Natural killer cell treated with Interleukin-12 subunit alpha and Interleukin-12 subunit beta and Interleukin-15 and Interleukin-18, amount 100 ng/mL, for 72 hours (primary cell): Measurements from ENCODE around the gene KRTAP29-1. TPM values are rescaled to one million over a fixed set of nuclear protein-coding genes. Genes with fewer than 3 reads are reported as not detected.
A peak's percentile ranks its signal among the peaks of the same experiment; 100 is the strongest.

ENCODE experiments used
- ATAC-seq, 2 donors: fragments of 150-1000 bp; cut with Tn5 transposase in 1 of 2; sonication (Bioruptor Pico), chemical (Tn5 transposase) in 1 of 2; 2 replicates each; pipeline ENCODE4 v1.10.0; 2021
- DNase-seq: peaks from one replicate; pipeline ENCODE4 v3.0.0; 2022; ENCODE audit warnings: low spot score
- H3K27ac Mint-ChIP-seq, 2 donors: 1 replicate in 1 of 2; 2 replicates in 1 of 2; pipeline ENCODE4 v1.8.0; 2022; ENCODE audit warnings: mixed read lengths in 2 of 2, mild to moderate bottlenecking in 1 of 2, moderate library complexity in 1 of 2
- H3K27me3 Mint-ChIP-seq, 2 donors: 1 replicate in 1 of 2; 2 replicates in 1 of 2; pipeline ENCODE4 v1.8.0; 2022; ENCODE audit warnings: mixed read lengths in 2 of 2
- H3K36me3 Mint-ChIP-seq: one replicate; pipeline ENCODE4 v1.8.0; 2022; ENCODE audit warnings: mixed read lengths
- H3K4me1 Mint-ChIP-seq, 2 donors: 1 replicate in 1 of 2; 2 replicates in 1 of 2; pipeline ENCODE4 v1.8.0; 2022; ENCODE audit warnings: low read depth in 2 of 2, mixed read lengths in 2 of 2, mild to moderate bottlenecking in 1 of 2
- H3K4me3 Mint-ChIP-seq: one replicate; pipeline ENCODE4 v1.8.0; 2022; ENCODE audit warnings: mixed read lengths
- H3K9me3 Mint-ChIP-seq: 2 replicates; pipeline ENCODE4 v1.8.0; 2022; ENCODE audit warnings: mixed read lengths
- total RNA-seq, 2 donors: library from RNA; stranded (reverse); gene quantifications; one replicate each; pipeline ENCODE4 v1.2.3, GENCODE V29; 2022

Gene KRTAP29-1
- total RNA-seq, 2 donors from 2014 or later = not detected

GRCh38 chr17:41334385-41335305 is 32.0 kb upstream of the KRTAP29-1 start:
- no peaks in the 10 kb centered on the region for H3K36me3 Mint-ChIP-seq
- peaks cover 11 to 20% of the 10 kb centered on the region in 2 donors for H3K4me1 Mint-ChIP-seq
- no peak overlapping the region for H3K27ac Mint-ChIP-seq
- DNase-seq (no peak), ATAC-seq (no peak)
- H3K4me3 Mint-ChIP-seq = no peak overlapping the region
- H3K9me3 Mint-ChIP-seq = no peaks in the 10 kb centered on the region
- peaks cover 0 to 3% of the 10 kb centered on the region in 2 donors for H3K27me3 Mint-ChIP-seq

DNA sequence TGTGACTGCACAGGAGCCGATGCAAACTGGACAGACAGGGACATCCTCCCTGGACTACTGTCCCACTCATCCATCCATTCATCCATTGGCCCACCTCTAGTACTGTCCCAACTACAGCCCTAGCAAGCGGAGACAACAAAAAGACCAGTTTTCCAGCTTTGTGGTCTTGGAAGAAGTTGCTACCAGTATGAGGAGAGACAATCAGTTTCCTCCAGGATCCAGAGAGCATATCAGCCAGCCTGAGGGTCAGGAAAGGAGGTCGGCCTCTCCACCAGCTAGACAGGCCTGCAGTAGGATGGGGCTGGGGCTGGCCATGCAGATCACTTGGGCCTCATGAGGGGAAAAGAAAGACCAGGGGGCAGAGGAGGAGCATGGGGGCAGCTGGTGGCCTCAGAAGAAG is 31.2 kb upstream of the KRTAP29-1 start:
- H3K27me3 Mint-ChIP-seq = no peaks in the 10 kb centered on the region
- H3K27ac Mint-ChIP-seq = no peak overlapping the region
- no peak for ATAC-seq
- peaks cover 3 to 12% of the 10 kb centered on the region in 2 donors for H3K4me1 Mint-ChIP-seq
- H3K9me3 Mint-ChIP-seq = no peaks in the 10 kb centered on the region
- DNase-seq = no peak
- H3K4me3 Mint-ChIP-seq = no peak overlapping the region
- H3K36me3 Mint-ChIP-seq = no peaks in the 10 kb centered on the region

DNA sequence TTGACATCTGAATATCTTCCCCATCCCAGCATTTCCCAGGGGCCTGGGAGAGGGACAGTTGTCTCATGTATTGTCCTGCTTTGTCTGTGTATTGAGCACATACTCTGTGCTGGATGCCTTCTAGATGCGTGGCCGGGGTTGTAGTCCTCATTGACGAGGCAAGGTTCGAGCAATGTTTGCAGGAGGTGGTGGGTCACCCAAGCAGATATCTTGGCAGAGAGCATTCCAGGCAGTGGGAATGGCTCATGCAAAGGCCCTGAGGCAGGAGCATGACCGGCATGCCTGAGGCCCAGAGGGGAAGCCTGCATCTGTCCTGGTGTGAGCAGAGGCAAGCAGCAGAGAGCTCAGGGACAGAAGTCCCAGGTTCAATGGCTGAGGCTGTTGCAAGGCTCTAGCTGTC is 30.4 kb upstream of the KRTAP29-1 start:
- peaks cover 0 to 12% of the 10 kb centered on the region in 2 donors for H3K4me1 Mint-ChIP-seq
- H3K4me3 Mint-ChIP-seq = no peak overlapping the region
- H3K27ac Mint-ChIP-seq = no peak overlapping the region
- no peak for ATAC-seq
- no peaks in the 10 kb centered on the region for H3K9me3 Mint-ChIP-seq
- H3K27me3 Mint-ChIP-seq = no peaks in the 10 kb centered on the region
- H3K36me3 Mint-ChIP-seq = no peaks in the 10 kb centered on the region
- DNase-seq = no peak

GRCh38 chr17:41332239-41332638 is 29.6 kb upstream of the KRTAP29-1 start:
- H3K4me1 Mint-ChIP-seq = peaks cover 0 to 12% of the 10 kb centered on the region in 2 donors
- H3K4me3 Mint-ChIP-seq = no peak overlapping the region
- ATAC-seq (no peak), DNase-seq (no peak)
- H3K36me3 Mint-ChIP-seq = no peaks in the 10 kb centered on the region
- H3K27me3 Mint-ChIP-seq = no peaks in the 10 kb centered on the region
- H3K9me3 Mint-ChIP-seq = no peaks in the 10 kb centered on the region
- H3K27ac Mint-ChIP-seq = no peak overlapping the region

DNA sequence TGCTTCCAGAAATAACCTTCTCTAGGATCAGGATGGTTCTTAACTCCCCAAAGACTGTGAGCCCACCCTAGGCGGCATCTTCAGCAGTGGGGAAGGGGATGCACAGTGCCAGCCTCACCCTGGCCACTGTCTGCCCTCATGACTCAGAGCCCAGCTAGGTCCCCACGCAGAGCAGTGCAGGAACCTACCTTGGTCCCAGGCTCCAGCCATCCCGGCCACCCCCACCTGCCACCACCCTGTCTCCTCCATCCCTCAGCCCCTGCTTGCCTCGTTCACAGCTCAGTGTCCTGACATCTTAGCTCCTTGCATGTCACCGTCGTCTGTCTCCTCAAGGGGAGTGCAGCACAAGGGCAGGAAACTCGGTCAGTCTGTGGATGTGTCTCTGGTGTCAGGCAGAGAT is 29.0 kb upstream of the KRTAP29-1 start:
- ATAC-seq = no peak
- H3K36me3 Mint-ChIP-seq = no peaks in the 10 kb centered on the region
- DNase-seq = no peak
- peaks cover 0 to 12% of the 10 kb centered on the region in 2 donors for H3K4me1 Mint-ChIP-seq
- no peak overlapping the region for H3K27ac Mint-ChIP-seq
- no peak overlapping the region for H3K4me3 Mint-ChIP-seq
- H3K9me3 Mint-ChIP-seq = no peaks in the 10 kb centered on the region
- H3K27me3 Mint-ChIP-seq = no peaks in the 10 kb centered on the region

GRCh38 chr17:41329279-41329948 is 26.8 kb upstream of the KRTAP29-1 start:
- Mint-ChIP-seq H3K9me3 (no peaks in the 10 kb centered on the region), H3K4me1 (peaks cover 0 to 6% of the 10 kb centered on the region in 2 donors), H3K4me3 (no peak overlapping the region), H3K27ac (no peak overlapping the region), H3K36me3 (no peaks in the 10 kb centered on the region), H3K27me3 (no peaks in the 10 kb centered on the region)
- ATAC-seq (no peak), DNase-seq (no peak)

GRCh38 chr17:41328207-41328606 is 25.6 kb upstream of the KRTAP29-1 start:
- Mint-ChIP-seq H3K27me3 (no peaks in the 10 kb centered on the region), H3K27ac (no peak overlapping the region), H3K4me1 (no peaks in the 10 kb centered on the region), H3K4me3 (no peak overlapping the region), H3K9me3 (no peaks in the 10 kb centered on the region), H3K36me3 (no peaks in the 10 kb centered on the region)
- DNase-seq (no peak), ATAC-seq (no peak)

- Mint-ChIP-seq H3K4me1 (no peaks in the 10 kb centered on the region), H3K27ac (no peak overlapping the region), H3K36me3 (no peaks in the 10 kb centered on the region), H3K27me3 (no peaks in the 10 kb centered on the region), H3K9me3 (no peaks in the 10 kb centered on the region), H3K4me3 (no peak overlapping the region)
- no peak for ATAC-seq
- no peak for DNase-seq
Observed at GRCh38 chr17:41327411-41328120, 24.9 kb upstream of the KRTAP29-1 start.

GRCh38 chr17:41326173-41327145 is 23.8 kb upstream of the KRTAP29-1 start:
- DNase-seq (no peak), ATAC-seq (no peak)
- Mint-ChIP-seq H3K36me3 (no peaks in the 10 kb centered on the region), H3K4me3 (no peak overlapping the region), H3K27ac (no peak overlapping the region), H3K9me3 (no peaks in the 10 kb centered on the region), H3K4me1 (no peaks in the 10 kb centered on the region), H3K27me3 (no peaks in the 10 kb centered on the region)

DNA sequence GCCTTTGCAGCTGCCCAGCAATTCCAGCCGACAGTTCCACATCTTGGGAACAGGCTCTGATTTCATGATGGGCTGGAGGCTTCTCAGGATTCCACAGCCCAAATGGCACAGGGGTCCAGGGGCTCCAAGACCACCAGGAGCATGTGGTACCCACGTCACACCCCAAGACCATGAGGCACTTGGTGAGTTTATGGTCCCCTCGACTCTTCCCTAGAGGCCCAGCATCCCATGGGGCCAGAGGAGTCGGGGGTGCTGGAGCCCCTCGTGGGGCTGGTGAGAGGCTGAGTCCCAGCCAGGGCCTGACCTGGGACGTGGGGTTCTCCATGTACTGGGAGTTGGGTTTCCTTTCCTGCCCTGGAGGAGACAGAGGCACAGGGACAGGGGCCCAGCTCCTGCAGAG is 23.0 kb upstream of the KRTAP29-1 start:
- Mint-ChIP-seq H3K27me3 (no peaks in the 10 kb centered on the region), H3K9me3 (no peaks in the 10 kb centered on the region), H3K27ac (no peak overlapping the region), H3K4me3 (no peak overlapping the region), H3K36me3 (no peaks in the 10 kb centered on the region), H3K4me1 (no peaks in the 10 kb centered on the region)
- DNase-seq (no peak), ATAC-seq (no peak)

GRCh38 chr17:41325126-41325525 is 22.5 kb upstream of the KRTAP29-1 start:
- ATAC-seq (no peak), DNase-seq (peak; percentile 58)
- Mint-ChIP-seq H3K27ac (no peak overlapping the region), H3K4me3 (no peak overlapping the region), H3K36me3 (peaks cover 1% of the 10 kb centered on the region), H3K9me3 (no peaks in the 10 kb centered on the region), H3K4me1 (no peaks in the 10 kb centered on the region), H3K27me3 (no peaks in the 10 kb centered on the region)

DNA sequence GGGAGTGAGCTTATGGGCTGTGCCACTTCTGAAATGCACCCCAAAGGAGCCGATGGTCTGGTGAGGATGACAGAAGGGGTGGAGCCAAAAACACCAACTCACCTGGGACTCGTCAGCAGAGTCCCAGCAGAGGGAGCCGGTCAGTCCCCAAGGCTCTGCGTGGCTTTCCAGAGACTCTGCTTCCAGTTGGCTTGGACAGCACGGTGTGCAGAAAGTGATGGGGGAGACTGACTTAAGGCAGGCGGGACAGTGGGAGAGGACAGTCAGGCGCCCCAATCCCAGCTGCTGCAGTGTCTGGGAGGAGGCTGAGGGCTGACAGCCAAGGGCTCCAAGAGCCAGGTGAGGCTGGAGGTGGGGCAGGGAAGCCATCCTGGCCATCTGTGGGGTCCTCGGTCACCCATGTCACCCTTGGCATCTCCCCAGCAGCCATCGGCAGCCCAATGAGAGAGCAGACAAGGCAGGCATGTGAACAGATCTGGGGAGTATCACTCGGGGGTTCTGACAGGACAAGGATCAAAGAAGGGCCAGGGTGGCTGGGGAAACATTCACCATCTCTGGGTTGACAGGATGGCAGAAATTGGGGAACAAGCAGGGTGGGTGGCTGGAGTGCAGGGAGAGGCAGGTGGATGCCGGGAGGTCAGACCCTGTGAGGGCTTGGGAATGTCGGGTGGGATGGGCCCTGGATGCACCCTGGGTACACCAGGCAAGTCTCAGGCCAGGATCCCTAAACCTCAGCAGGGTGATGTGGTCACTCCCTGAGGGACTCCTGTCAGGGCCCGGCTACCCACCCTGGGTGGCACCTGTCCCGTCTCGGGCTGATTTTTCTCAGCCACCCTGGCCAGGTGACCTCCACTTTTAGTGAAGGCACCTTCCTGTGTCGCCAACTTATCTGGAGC is 21.8 kb upstream of the KRTAP29-1 start:
- Mint-ChIP-seq H3K27me3 (no peaks in the 10 kb centered on the region), H3K4me3 (no peak overlapping the region), H3K36me3 (peaks cover 6% of the 10 kb centered on the region), H3K9me3 (no peaks in the 10 kb centered on the region), H3K4me1 (no peaks in the 10 kb centered on the region), H3K27ac (no peak overlapping the region)
- DNase-seq = no peak
- no peak for ATAC-seq
